NB4 (cell line): ENCODE measurements around the gene GPC1.

Source experiments
- CTCF ChIP-seq: IDR thresholded peaks from one replicate; pipeline ENCODE4 v1.5.1; 2012; ENCODE audit warnings: low read depth, low read length
- POLR2A ChIP-seq: IDR thresholded peaks from 2 replicates; pipeline ENCODE4 v1.6.1; 2011; ENCODE audit warnings: mild to moderate bottlenecking; ENCODE audit not compliant: insufficient read length; ENCODE audit errors: extremely low read depth

GRCh38 chr2:240410808-240411207 is 24.7 kb upstream of the GPC1 start:
- no peak for TF ChIP-seq CTCF
- TF ChIP-seq POLR2A = no peak
